H1 (cell line): ENCODE data around the gene PDE1A. TPM values are rescaled to one million over a fixed set of nuclear protein-coding genes. Genes with fewer than 3 reads are reported as not detected.
A peak's percentile ranks its signal among the peaks of the same experiment; 100 is the strongest.

Experiments
- CTCF ChIA-PET: fragments of 300-600 bp; sonication (Branson Sonifier 250); formaldehyde crosslinking; loops from one replicate; lab custom pipeline; 2021; ENCODE audit not compliant: partially characterized antibody; lab: Charles Lee
- POLR2A ChIA-PET: fragments of 300-600 bp; sonication (Branson Sonifier 250); formaldehyde crosslinking; loops from one replicate; lab custom pipeline; 2021; ENCODE audit warnings: inconsistent platforms; ENCODE audit not compliant: partially characterized antibody; lab: Charles Lee
- DNase-seq, 2 experiments: peaks; one replicate each; pipeline versions ENCODE4 v3.0.0 to v3.0.0-alpha.2; 2010 to 2022; ENCODE audit warnings: low spot score in 2 of 2, low read depth in 1 of 2, mixed read lengths in 1 of 2
- FAIRE-seq: peaks from 2 replicates; lab custom pipeline; 2011; peaks lifted over from hg19 to GRCh38; lab: Jason Lieb, UNC
- H2AFZ ChIP-seq: 2 replicates; pipeline ENCODE4 v1.8.1; 2012; ENCODE audit warnings: low read length, inconsistent platforms
- H2AK5ac ChIP-seq: 2 replicates; pipeline ENCODE4 v1.6.1; 2013; ENCODE audit warnings: low read depth, low read length
- H2BK120ac ChIP-seq: replicated peaks from 2 replicates; pipeline ENCODE3; 2013; ENCODE audit warnings: low read depth, low read length, inconsistent platforms
- H2BK12ac ChIP-seq: 2 replicates; pipeline ENCODE4 v1.6.1; 2013; ENCODE audit warnings: low read depth, low read length
- H2BK15ac ChIP-seq: 2 replicates; pipeline ENCODE4 v1.6.1; 2013; ENCODE audit warnings: low read length
- H2BK20ac ChIP-seq: 2 replicates; pipeline ENCODE4 v1.6.1; 2013; ENCODE audit warnings: low read length
- H2BK5ac ChIP-seq: 2 replicates; pipeline ENCODE4 v1.6.1; 2013; ENCODE audit warnings: low read depth, low read length
- H3K14ac ChIP-seq: 2 replicates; pipeline ENCODE4 v1.6.1; 2013; ENCODE audit warnings: inconsistent platforms; ENCODE audit not compliant: insufficient read length
- H3K18ac ChIP-seq: 2 replicates; pipeline ENCODE4 v1.6.1; 2013; ENCODE audit warnings: low read length; ENCODE audit errors: extremely low read depth
- H3K23ac ChIP-seq: 2 replicates; pipeline ENCODE4 v1.6.1; 2013; ENCODE audit warnings: inconsistent platforms; ENCODE audit not compliant: insufficient read length
- H3K23me2 ChIP-seq: 2 replicates; pipeline ENCODE4 v1.6.1; 2013; ENCODE audit warnings: low read depth, low read length
- H3K27ac ChIP-seq: 2 replicates; pipeline ENCODE4 v1.6.1; 2011; ENCODE audit warnings: low read depth, low read length, inconsistent platforms
- H3K27me3 ChIP-seq, 4 experiments: replicated peaks in 1 of 4; 1 replicate in 1 of 4; 2 replicates in 3 of 4; pipeline versions ENCODE4 v1.6.1 to v1.8.1; 2011 to 2013; ENCODE audit warnings: low read length in 3 of 4, mild to moderate bottlenecking in 3 of 4, inconsistent platforms in 2 of 4, mixed read lengths in 2 of 4, moderate library complexity in 1 of 4; ENCODE audit not compliant: control insufficient read depth in 3 of 4, insufficient read depth in 3 of 4; ENCODE audit errors: extremely low read depth in 1 of 4
- H3K36me3 ChIP-seq, 4 experiments: 2 replicates each; pipeline versions ENCODE4 v1.6.1 to v1.8.1; 2011 to 2013; ENCODE audit warnings: mild to moderate bottlenecking in 4 of 4, low read length in 3 of 4, moderate library complexity in 2 of 4, control low read depth in 1 of 4, inconsistent platforms in 1 of 4; ENCODE audit not compliant: insufficient read depth in 4 of 4, control insufficient read depth in 2 of 4
- H3K4ac ChIP-seq: replicated peaks from 2 replicates; pipeline ENCODE3; 2013; ENCODE audit warnings: low read length, low read depth, mixed read lengths, inconsistent platforms; ENCODE audit not compliant: insufficient read length
- H3K4me1 ChIP-seq, 4 experiments: replicated peaks in 1 of 4; 1 replicate in 1 of 4; 2 replicates in 3 of 4; pipeline versions ENCODE4 v1.6.1 to v1.8.1; 2011 to 2013; ENCODE audit warnings: low read length in 3 of 4, inconsistent platforms in 2 of 4, mixed read lengths in 1 of 4; ENCODE audit not compliant: insufficient read depth in 4 of 4, control insufficient read depth in 3 of 4
- H3K4me2 ChIP-seq, 2 experiments: 2 replicates each; pipeline versions ENCODE4 v1.6.1 to v1.8.1; 2011 to 2013; ENCODE audit warnings: low read depth in 2 of 2, low read length in 2 of 2, control low read depth in 1 of 2, inconsistent platforms in 1 of 2, mild to moderate bottlenecking in 1 of 2; ENCODE audit not compliant: insufficient read depth in 1 of 2
- H3K4me3 ChIP-seq, 4 experiments: fragments of 200-600, 300-600 bp in 1 of 4; sonication (generic), shearing (Covaris generic), sonication (Bioruptor Twin) in 1 of 4; 2 replicates each; pipeline versions ENCODE4 v1.5.1 to v1.8.1; 2011 to 2016; ENCODE audit warnings: low read length in 4 of 4, low read depth in 3 of 4, control low read depth in 2 of 4, inconsistent platforms in 2 of 4, mild to moderate bottlenecking in 2 of 4, mixed read lengths in 1 of 4, moderate library complexity in 1 of 4; ENCODE audit not compliant: insufficient read depth in 2 of 4; ENCODE audit errors: extremely low read depth in 1 of 4
- H3K56ac ChIP-seq: replicated peaks from 2 replicates; pipeline ENCODE3; 2013; ENCODE audit warnings: low read depth, mild to moderate bottlenecking, mixed read lengths, low read length, inconsistent platforms; ENCODE audit not compliant: insufficient read length
- H3K79me1 ChIP-seq: 2 replicates; pipeline ENCODE4 v1.6.1; 2013; ENCODE audit warnings: low read depth, low read length, control low read depth
- H3K79me2 ChIP-seq, 2 experiments: 2 replicates each; pipeline versions ENCODE4 v1.6.1 to v1.8.1; 2012 to 2013; ENCODE audit warnings: low read length in 2 of 2, mild to moderate bottlenecking in 2 of 2, inconsistent platforms in 1 of 2; ENCODE audit not compliant: insufficient read depth in 2 of 2, control insufficient read depth in 1 of 2
- H3K9ac ChIP-seq, 4 experiments: replicated peaks in 1 of 4; 1 replicate in 1 of 4; 2 replicates in 3 of 4; pipeline versions ENCODE4 v1.6.1 to v1.8.1; 2011 to 2013; ENCODE audit warnings: low read depth in 3 of 4, low read length in 3 of 4, control low read depth in 2 of 4, mild to moderate bottlenecking in 2 of 4, moderate library complexity in 2 of 4, inconsistent platforms in 1 of 4; ENCODE audit errors: extremely low read depth in 1 of 4
- H3K9me3 ChIP-seq, 2 experiments: 2 replicates each; pipeline versions ENCODE4 v1.6.1 to v1.8.1; 2012 to 2013; ENCODE audit warnings: mild to moderate bottlenecking in 2 of 2, moderate library complexity in 2 of 2, control low read depth in 1 of 2, inconsistent platforms in 1 of 2, low read depth in 1 of 2, low read length in 1 of 2, mixed read lengths in 1 of 2; ENCODE audit not compliant: insufficient read depth in 2 of 2
- H4K20me1 ChIP-seq, 2 experiments: replicated peaks in 1 of 2; 2 replicates each; pipeline versions ENCODE3 to v1.8.1; 2011 to 2013; ENCODE audit warnings: inconsistent platforms in 2 of 2, low read length in 2 of 2, mild to moderate bottlenecking in 1 of 2; ENCODE audit not compliant: insufficient read depth in 2 of 2, control insufficient read depth in 1 of 2
- H4K5ac ChIP-seq: 2 replicates; pipeline ENCODE4 v1.6.1; 2013; ENCODE audit warnings: low read length, low read depth, mixed read lengths, inconsistent platforms; ENCODE audit not compliant: insufficient read length
- H4K8ac ChIP-seq: 2 replicates; pipeline ENCODE4 v1.8.0; 2013; ENCODE audit warnings: mild to moderate bottlenecking, moderate library complexity, low read length, inconsistent platforms; ENCODE audit not compliant: insufficient read depth; ENCODE audit errors: extremely low read depth
- H4K91ac ChIP-seq: replicated peaks from 2 replicates; pipeline ENCODE3; 2013; ENCODE audit warnings: low read length, mixed read lengths, inconsistent platforms; ENCODE audit not compliant: insufficient read length
- HDAC6 ChIP-seq: IDR thresholded peaks from one replicate; pipeline ENCODE4 v1.7.1; 2012; ENCODE audit warnings: low read depth, mild to moderate bottlenecking, inconsistent platforms, low read length, moderate library complexity
- JUN ChIP-seq: IDR thresholded peaks from 2 replicates; pipeline ENCODE4 v1.6.1; 2011; ENCODE audit warnings: low read depth, mild to moderate bottlenecking, improper control_type of control experiment, low read length
- KDM1A ChIP-seq: fragments of 200-600, 300-600 bp; sonication (generic); IDR thresholded peaks from 2 replicates; pipeline ENCODE4 v1.7.1; 2016; ENCODE audit warnings: mild to moderate bottlenecking, low read length, borderline replicate concordance
- MAFK ChIP-seq: IDR thresholded peaks from 2 replicates; pipeline ENCODE4 v1.6.1; 2012; ENCODE audit warnings: low read depth, mild to moderate bottlenecking, improper control_type of control experiment, low read length
- RAD21 ChIP-seq, 2 experiments: IDR thresholded peaks in 1 of 2; conservative IDR thresholded peaks in 1 of 2; 2 replicates each; pipeline ENCODE4 v1.6.1; 2011; ENCODE audit warnings: low read depth in 2 of 2, low read length in 2 of 2, improper control_type of control experiment in 1 of 2, inconsistent platforms in 1 of 2, mild to moderate bottlenecking in 1 of 2, moderate library complexity in 1 of 2
- SP2 ChIP-seq: IDR thresholded peaks from 2 replicates; pipeline ENCODE4 v1.6.1; 2012; ENCODE audit warnings: mild to moderate bottlenecking, low read length, inconsistent platforms
- SUZ12 ChIP-seq: fragments of 200-600 bp; sonication (generic); IDR thresholded peaks from 2 replicates; pipeline ENCODE4 v1.6.1; 2012; ENCODE audit warnings: mild to moderate bottlenecking, inconsistent platforms, low read length, moderate library complexity, mixed read lengths
- WGBS, 2 experiments: shearing (Covaris generic) in 1 of 2; methylation state at CpG; one replicate each; pipeline versions ENCODE4 v1.1.6 to v1.1.7; 2013 to 2015; ENCODE audit warnings: low lambda C conversion rate in 2 of 2, mixed read lengths in 2 of 2, inconsistent platforms in 1 of 2, low coverage in 1 of 2, missing lambda C conversion rate in 1 of 2; ENCODE audit not compliant: insufficient replicate concordance in 2 of 2, insufficient coverage in 1 of 2, insufficient read length in 1 of 2; ENCODE audit errors: extremely low coverage in 1 of 2, missing lambda C conversion rate in 1 of 2; 5-methylcytosine and 5-hydroxymethylcytosine counted together
- polyA plus RNA-seq, 7 experiments: library from polyadenylated mRNA; depleted of rRNA in 3 of 7; stranded (reverse) in 5 of 7; unstranded in 2 of 7; fragments of >200 nt in 5 of 7; fragments of 200-250 nt in 2 of 7; gene quantifications; 1 replicate in 5 of 7; 2 replicates in 1 of 7; 4 replicates in 1 of 7; pipeline versions ENCODE4 v1.2.1 to v1.2.3, GENCODE V29; 2011 to 2013; ENCODE audit warnings: missing spikeins in 2 of 7, mixed read lengths in 2 of 7
- total RNA-seq: library from RNA; stranded (reverse); fragmentation: NEBNext Ultra II Directional; extraction: Animal tissue kit (Norgen Biotek cat#: 25700); gene quantifications from 2 replicates; pipeline ENCODE4 v1.2.1, GENCODE V29; 2021

Gene PDE1A
- total and polyA plus RNA-seq, 2 of the 8 experiments (the other 6 are each of a cell fraction or from before 2014, with no cell fraction given), result 0.34 TPM; not detected in 1

DNA sequence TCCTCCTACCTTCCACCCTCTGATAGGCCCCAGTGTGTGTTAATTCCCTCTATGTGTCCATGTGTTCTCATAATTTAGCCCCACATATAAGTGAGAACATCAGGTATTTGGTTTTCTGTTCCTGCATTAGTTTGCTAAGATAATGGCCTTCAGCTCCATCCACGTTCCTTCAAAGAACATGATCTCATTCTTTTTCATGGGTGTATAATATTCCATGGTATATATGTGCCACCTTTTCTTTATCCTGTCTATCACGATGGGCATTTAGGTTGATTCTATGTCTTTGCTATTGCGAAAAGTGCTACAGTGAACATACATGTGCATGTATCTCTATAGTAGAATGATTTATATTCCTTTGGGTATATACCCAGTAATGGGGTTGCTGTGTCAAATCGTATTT is 46.8 kb upstream of the PDE1A start:
- no peak overlapping the region for H3K4me2 ChIP-seq
- H3K4ac ChIP-seq, result no peak overlapping the region
- no peak overlapping the region for H3K23ac ChIP-seq
- no peaks in the 10 kb centered on the region for H3K36me3 ChIP-seq
- ChIA-PET POLR2A (no interaction called here), CTCF (no interaction called here)
- DNase-seq (no peak), FAIRE-seq (no peak)
- 91% methylated on average over 4 of the region's 4 CpGs; no CpG with 5 or more reads in 1 of the 2 experiments for WGBS, 2 experiments
- no peak overlapping the region for H3K56ac ChIP-seq
- no peak overlapping the region for H3K18ac ChIP-seq
- H3K79me2 ChIP-seq, result no peaks in the 10 kb centered on the region
- no peak overlapping the region for H2BK15ac ChIP-seq
- H3K9ac ChIP-seq, result no peak overlapping the region
- no peak overlapping the region for H4K8ac ChIP-seq
- H3K9me3 ChIP-seq, result no peaks in the 10 kb centered on the region
- no peak overlapping the region for H2BK20ac ChIP-seq
- H3K14ac ChIP-seq, result no peak overlapping the region
- no peaks in the 10 kb centered on the region for H3K27me3 ChIP-seq
- no peak overlapping the region for H2BK120ac ChIP-seq
- no peak overlapping the region for H2AK5ac ChIP-seq
- H3K27ac ChIP-seq, result no peak overlapping the region
- no peaks in the 10 kb centered on the region for H4K20me1 ChIP-seq
- no peaks in the 10 kb centered on the region for H3K23me2 ChIP-seq
- H3K79me1 ChIP-seq, result no peaks in the 10 kb centered on the region
- H3K4me1 ChIP-seq, result no peaks in the 10 kb centered on the region
- H2BK12ac ChIP-seq, result no peak overlapping the region
- H2BK5ac ChIP-seq, result no peak overlapping the region
- TF ChIP-seq HDAC6 (no peak), JUN (no peak), SP2 (no peak), RAD21 (IDR thresholded peaks at IDR 0.05 in 1 of 2, conservative IDR thresholded peaks at IDR 0.05 in 1 of 2; ENCODE audit: low read depth in 2 of 2, low read length in 2 of 2) (no peak), KDM1A (0 out of 2 replicates have a peak, but pooled peaks have one; percentile 48), MAFK (no peak), SUZ12 (no peak)
- no peak overlapping the region for H4K5ac ChIP-seq
- no peak overlapping the region for H2AFZ ChIP-seq
- H4K91ac ChIP-seq, result no peak overlapping the region
- no peak overlapping the region for H3K4me3 ChIP-seq
